GM18508 (cell line): ENCODE results near the gene TACR1.

Source experiments
- ATAC-seq: cut with Tn5 transposase; IDR thresholded peaks from one replicate; pipeline ENCODE4 v1.9.1; 2021; ENCODE audit warnings: moderate number of reproducible peaks; ENCODE audit not compliant: insufficient read depth, unreplicated experiment

TACR1 gene

GRCh38 chr2:75055820-75056675 lies 143.3 kb downstream of the TACR1 start:
- ATAC-seq, result no peak

DNA sequence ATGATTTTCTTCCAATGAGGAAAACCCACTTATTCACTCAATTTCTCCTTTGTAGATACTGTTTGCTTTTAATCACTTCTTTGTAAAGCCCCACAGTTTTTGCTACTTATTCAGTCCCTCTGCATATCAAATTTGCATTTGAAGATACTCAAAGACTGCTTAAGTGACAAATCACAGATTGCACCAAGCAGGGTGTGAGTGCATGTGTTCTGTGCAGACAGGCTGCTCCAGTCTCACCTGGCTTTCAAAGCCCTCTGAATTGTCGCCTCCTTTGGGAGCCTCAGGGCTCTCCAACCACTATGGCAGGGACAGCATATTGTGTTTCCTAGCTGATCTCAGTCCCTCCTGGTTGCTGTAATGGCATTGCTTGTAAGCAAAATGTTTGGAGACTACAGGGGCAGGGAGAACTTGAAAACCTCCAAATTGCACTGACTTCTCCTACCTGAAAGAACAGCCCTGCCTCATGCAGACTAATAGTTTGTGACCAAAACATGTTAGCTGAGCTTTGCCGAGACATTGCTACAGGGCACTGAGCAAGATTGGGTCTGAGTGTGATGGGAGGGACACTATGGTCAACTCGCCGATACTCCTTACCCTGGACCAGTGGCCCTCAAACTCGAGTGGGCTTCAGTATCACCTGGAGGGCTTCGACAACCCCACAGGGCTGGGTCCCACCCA lies 144.0 kb downstream of the TACR1 start:
- ATAC-seq, result no peak

DNA sequence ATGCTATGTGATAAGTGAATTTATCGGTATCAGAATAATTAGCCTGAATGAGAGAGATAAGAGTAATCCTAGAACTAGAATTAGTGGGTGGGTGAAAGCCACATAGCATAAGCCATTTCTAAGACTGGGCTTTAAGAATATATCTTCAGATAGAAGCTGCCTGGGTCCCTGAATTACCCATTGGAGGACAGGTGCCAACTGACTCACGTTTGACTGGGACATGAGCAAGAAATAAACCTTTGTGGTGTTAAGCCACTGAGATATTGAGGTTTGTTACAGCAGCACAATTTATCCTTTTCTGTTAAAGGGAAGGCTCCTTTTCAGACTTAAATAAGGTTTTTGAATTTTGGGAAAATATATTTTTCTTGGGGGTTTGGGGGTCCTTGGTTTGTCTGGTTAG lies 145.0 kb downstream of the TACR1 start:
- ATAC-seq, result no peak

- peak; percentile 72 for ATAC-seq
These were observed 145.7 kb downstream of the TACR1 start for GRCh38 chr2:75053484-75054112.

GRCh38 chr2:75047992-75048625 lies 151.2 kb downstream of the TACR1 start:
- no peak for ATAC-seq

DNA sequence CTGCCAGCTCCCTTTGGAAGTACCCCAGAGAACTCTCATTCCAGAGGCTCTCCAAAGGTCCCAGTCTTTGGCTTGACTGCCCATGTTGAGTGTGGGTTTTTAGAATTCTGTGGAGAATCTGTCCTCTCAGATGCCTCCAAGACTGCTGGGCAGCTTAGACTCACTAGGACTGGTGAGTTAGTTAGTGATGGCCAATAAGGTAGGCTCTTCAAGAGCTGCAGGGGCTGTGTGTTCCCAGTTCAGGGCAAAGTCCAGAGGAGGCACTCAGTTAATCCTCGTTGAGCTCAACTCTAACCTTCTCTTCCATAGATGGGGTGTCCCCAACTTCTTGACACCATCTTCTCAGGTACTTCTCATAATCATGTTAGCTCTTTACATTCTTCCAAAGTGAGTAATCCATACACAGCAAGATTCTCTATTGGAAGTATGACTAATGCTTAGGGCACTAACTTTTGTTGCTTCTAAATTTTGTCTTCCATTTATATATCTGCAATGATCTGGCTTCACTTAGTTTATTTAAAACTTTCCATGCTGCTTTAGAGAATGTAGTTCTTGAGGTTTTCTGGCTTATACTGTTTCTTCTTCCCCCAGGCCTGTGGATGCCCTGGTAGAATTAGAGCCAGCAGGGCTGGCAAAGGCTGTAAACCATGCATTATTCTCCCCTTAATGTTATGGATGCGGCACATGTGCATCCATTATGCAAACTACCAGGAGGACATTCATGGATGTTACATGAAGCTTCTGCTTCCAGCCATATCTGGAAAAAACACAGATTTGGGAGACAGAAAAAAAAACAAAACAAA lies 151.9 kb downstream of the TACR1 start:
- no peak for ATAC-seq

DNA sequence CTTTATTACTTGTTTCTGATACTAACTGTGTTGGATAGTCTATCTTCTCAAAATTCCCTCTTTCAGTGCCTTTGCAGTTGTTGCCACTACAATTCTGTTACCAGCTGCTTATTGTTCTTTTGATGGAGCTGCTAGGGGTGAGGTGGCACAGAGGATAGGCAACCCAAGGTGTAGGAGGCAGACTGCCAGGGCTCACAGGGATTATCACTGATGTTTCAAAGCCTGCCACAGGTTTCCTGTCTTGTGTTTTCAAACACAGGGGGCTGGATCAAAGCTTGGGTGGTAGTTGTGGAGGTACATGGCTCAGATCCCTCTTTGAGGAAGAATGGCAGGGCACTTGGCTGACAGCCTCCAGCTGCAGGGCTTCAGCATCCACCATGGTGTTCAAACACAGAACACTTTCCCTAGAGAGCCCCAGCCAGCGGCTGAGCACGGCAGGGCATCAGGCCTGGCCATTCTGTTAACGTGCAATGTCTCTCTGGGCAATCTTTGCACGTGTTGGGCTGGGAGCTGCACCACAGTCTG lies 153.7 kb downstream of the TACR1 start:
- ATAC-seq, result no peak

DNA sequence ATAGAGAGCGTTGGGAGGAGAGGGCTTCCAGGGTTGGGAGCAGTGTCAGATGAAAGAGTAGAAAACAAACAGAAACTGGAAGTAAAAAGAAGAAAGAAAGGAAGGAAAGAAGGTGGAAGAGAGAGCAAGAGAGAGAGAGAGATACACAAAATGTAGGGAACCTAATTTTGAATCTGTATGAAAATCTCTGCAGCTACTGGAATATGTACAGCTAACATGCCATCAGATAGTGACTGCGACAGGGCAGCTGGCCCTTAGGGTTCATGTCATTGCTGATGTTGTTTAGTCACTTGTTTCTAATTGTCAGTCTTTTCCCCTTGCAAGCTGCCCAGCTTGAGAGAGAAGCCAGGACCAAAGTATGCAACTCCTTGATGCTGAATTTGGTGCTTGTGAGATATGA lies 155.0 kb downstream of the TACR1 start:
- ATAC-seq, result no peak

GRCh38 chr2:75042823-75043222 lies 156.5 kb downstream of the TACR1 start:
- no peak for ATAC-seq

DNA sequence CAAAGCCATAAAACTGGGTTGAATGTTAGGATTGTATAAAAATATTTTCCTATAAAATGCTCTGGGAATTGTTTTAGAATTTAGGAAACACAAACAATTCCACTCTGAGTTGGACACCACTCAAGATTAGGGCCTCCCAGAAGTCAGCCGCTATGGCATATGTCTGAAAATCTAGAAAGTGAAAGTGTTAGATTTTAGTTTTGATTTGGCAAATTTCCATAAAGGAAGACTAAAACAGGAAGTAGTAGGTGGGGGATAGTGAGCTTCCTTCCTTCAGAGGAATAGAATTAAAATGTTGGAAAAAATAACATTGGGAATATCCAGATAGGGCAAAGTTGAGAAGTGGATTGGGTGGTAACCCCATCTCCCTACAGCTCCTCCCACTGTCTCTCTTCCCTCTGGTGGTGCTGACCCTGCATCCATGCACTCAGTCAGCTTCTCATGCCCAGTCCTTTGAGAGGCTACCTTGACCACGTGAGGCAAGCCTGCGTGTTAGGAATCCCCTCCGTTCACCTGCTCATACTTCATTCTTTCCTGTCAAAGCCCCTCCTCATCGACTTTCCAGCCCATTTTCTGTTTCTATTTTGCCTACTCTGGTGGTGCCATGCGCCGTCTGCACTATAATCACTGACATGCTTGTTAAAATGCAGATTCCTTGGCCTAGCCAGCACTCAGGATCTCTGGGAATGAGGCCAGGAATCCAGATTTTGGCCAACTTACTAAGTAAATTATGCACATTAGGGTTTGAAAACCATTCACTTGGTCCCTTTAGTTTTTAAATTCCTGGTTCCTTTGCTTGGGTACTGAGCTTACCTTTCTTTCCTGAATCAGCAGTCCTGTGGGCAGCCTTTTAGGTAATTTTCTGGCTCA lies 157.4 kb downstream of the TACR1 start:
- ATAC-seq, result no peak

DNA sequence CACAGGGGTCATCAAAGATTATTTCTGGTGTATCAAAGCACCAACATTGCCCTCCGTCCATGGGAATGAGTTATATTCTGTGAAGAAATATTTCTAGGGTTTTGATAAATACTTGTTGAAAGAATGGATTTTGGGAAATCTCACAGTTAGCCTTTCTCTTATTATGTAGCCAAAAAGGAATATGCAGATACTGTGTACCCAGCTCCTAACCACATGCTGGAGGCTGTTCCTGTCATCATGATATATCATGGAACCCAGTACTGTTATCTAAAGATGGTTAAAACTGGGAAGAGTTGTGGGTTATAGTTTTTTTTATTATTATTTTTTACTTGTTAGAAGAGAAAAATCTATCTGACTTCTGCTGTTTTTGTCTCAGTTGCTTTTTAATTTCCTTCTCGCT lies 158.1 kb downstream of the TACR1 start:
- no peak for ATAC-seq

- ATAC-seq, result no peak
These were observed 163.6 kb downstream of the TACR1 start for GRCh38 chr2:75035444-75036353.

DNA sequence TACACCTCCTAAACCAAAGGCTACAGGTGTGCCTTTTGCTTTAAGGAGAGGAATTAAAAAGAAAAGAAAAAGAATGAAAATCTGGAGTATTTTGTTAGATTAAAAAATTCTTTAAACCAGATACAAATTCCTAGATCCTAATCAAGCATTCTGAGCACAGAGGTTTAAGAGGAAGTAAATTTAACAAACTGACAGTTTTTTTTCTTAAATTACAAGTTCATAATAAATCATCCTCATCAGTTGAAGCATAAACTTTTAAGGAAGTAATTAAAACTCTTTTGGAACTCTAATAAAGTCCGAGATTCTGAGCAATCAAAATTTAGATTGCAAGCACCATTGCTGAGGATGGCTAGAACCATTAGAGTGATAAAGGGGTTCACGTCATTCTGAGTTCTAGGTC lies 165.8 kb downstream of the TACR1 start:
- no peak for ATAC-seq

DNA sequence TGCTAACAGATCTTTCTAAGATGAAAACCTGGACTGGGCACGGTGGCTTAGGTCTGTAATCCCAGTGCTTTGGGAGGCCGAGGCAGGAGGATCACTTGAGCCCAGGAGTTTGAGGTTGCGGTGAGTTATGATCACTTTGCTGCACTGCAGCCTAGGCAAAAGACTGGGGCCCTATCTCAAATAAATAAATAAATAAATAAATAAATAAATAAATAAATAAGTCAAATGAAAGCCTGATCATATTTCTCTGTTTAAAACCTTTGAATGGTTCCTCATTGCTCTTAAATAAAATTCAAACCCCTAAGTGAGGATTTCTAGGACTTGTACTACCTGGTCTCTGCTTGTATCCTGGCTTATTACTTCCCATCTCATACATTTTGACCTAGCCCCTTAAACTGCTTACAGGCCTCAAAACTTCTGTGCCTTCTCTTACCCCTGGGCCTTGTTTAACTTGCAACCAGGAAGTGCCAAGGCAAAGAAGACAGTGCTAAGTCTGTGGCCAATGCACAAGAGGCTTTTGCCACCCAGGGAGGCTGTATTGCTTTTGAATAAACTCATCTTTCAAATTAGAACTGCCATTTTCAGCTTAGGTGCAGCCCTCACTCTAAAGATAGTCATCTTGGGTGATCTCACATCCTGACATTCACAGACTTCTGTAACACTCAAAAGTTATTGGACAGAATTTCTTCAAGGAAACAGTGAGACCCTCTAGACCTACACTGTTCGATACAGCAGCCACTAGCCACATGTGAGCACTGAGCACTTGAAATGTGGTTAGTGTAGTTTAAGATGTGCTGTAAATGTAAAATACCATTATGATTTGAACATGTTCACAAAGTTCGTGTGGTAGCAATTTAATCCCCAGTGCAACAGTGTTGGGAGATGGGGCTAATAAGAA lies 167.2 kb downstream of the TACR1 start:
- ATAC-seq, result no peak

DNA sequence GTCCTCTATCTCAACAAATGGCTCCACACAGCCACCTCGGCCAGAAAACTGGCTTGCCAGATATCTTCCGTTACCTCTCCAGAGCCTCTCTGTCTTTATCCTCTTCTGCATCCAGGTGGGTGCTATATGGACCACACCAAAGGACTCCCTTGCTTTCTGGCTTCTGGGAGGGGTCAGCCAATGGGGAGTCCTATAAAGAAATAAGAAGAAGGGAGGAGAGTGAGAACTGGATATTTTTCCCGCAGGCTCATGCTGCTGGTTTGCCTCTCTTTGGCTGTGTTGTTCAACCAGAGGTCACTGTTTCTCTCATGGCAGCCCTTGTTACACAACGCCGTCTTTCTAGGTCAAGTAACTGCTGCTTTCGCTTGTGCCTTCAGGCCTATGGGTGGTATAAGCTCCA lies 168.1 kb downstream of the TACR1 start:
- no peak for ATAC-seq

GRCh38 chr2:75030218-75031009 lies 168.9 kb downstream of the TACR1 start:
- no peak for ATAC-seq
